Cardiac muscle cell (in vitro differentiated cells and primary cell): ENCODE results near the gene FAM234B. TPM values are rescaled to one million over a fixed set of nuclear protein-coding genes. Genes with fewer than 3 reads are reported as not detected.

Experiments used
- DNase-seq, 2 donors: peaks; one replicate each; pipeline versions ENCODE4 v3.0.0 to v3.0.0-alpha.2; 2010 to 2017; ENCODE audit warnings: low read depth in 1 of 2, low spot score in 1 of 2
- H3K27ac ChIP-seq: fragments of 200-600 bp; sonication (generic); 2 replicates; pipeline ENCODE4 v1.5.1; 2016
- H3K27me3 ChIP-seq: fragments of 200-600 bp; sonication (generic); 2 replicates; pipeline ENCODE4 v1.6.0; 2016; ENCODE audit warnings: control low read depth
- H3K36me3 ChIP-seq: fragments of 200-600 bp; sonication (generic); 2 replicates; pipeline ENCODE4 v1.5.1; 2016; ENCODE audit warnings: control low read depth
- H3K4me1 ChIP-seq: fragments of 200-600 bp; sonication (generic); 2 replicates; pipeline ENCODE4 v1.8.1; 2017; ENCODE audit warnings: low read depth, mild to moderate bottlenecking, mixed run types
- H3K4me3 ChIP-seq: fragments of 200-600 bp; sonication (generic); 2 replicates; pipeline ENCODE4 v1.5.1; 2016; ENCODE audit warnings: mild to moderate bottlenecking
- H3K9me3 ChIP-seq: fragments of 200-600 bp; sonication (generic); 2 replicates; pipeline ENCODE4 v1.5.1; 2017; ENCODE audit warnings: low read depth, mild to moderate bottlenecking, control low read depth
- polyA plus RNA-seq: library from polyadenylated mRNA; unstranded; fragments of >200 nt; fragmentation: Nextera tagmentation; extraction: Ambion mirVana; gene quantifications from 2 replicates; pipeline ENCODE4 v1.2.1, GENCODE V29; 2016
- total RNA-seq: library from RNA; depleted of rRNA; stranded (reverse); fragments of >200 nt; gene quantifications from 2 replicates; pipeline ENCODE4 v1.2.3, GENCODE V29; 2016
- TF ChIP-seq, protein P1 (sequence below): IDR thresholded peaks from 2 replicates; pipeline ENCODE4 v1.5.1; 2012; ENCODE audit warnings: low read depth, mild to moderate bottlenecking, low read length

Gene FAM234B
- total and polyA plus RNA-seq, 2 experiments from 2014 or later = 5.0 to 6.9 TPM

DNA sequence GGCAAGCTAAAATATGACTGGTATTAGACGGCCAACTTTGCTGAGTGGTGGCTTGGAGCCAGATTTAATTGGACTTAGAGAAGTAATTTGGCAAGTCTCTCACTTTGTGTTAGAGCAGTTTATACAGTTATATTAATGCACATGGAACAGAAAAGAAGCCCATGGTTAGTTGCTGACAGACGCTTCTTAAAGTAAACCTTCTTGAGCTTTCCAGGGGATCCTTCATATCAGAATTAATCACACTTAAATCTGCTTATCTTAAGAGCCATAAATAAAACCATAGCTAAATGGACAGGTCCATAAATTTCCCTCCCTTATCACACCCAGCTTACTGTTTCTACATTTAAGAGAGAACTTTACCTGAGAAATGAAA, 49.7 kb downstream of the FAM234B start:
- H3K36me3 ChIP-seq = no peaks in the 10 kb centered on the region
- H3K9me3 ChIP-seq = no peaks in the 10 kb centered on the region
- DNase-seq = peak in 1 of 2 donors; percentile 50
- H3K4me3 ChIP-seq = no peak overlapping the region
- TF ChIP-seq, protein P1, sequence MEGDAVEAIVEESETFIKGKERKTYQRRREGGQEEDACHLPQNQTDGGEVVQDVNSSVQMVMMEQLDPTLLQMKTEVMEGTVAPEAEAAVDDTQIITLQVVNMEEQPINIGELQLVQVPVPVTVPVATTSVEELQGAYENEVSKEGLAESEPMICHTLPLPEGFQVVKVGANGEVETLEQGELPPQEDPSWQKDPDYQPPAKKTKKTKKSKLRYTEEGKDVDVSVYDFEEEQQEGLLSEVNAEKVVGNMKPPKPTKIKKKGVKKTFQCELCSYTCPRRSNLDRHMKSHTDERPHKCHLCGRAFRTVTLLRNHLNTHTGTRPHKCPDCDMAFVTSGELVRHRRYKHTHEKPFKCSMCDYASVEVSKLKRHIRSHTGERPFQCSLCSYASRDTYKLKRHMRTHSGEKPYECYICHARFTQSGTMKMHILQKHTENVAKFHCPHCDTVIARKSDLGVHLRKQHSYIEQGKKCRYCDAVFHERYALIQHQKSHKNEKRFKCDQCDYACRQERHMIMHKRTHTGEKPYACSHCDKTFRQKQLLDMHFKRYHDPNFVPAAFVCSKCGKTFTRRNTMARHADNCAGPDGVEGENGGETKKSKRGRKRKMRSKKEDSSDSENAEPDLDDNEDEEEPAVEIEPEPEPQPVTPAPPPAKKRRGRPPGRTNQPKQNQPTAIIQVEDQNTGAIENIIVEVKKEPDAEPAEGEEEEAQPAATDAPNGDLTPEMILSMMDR = no peak
- H3K27ac ChIP-seq = no peak overlapping the region
- no peaks in the 10 kb centered on the region for H3K27me3 ChIP-seq
- peaks cover 7% of the 10 kb centered on the region for H3K4me1 ChIP-seq

DNA sequence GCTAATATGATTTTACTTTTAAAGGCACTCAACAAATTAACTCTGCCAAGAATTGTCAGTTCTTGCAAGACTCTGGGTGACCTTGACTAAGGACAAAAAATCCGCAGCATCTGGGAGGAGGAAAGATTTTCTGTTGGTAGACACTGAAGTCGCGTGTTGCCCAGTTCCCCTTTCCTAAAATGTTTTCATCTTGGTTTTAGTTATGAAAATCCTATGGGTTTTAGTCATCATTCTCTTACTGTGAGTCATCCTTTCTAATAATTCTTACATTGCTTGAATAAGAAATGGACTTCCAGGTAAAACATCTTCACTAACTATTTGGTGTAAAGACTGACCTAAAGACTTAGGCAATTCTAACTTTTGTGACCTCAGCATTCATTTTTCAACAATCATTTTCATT, 50.2 kb downstream of the FAM234B start:
- TF ChIP-seq, protein P1 = no peak
- Histone ChIP-seq H3K36me3 (no peaks in the 10 kb centered on the region), H3K27me3 (no peaks in the 10 kb centered on the region), H3K9me3 (no peaks in the 10 kb centered on the region), H3K4me3 (no peak overlapping the region), H3K27ac (no peak overlapping the region), H3K4me1 (peaks cover 7% of the 10 kb centered on the region)
- peak in 1 of 2 donors; percentile 55 for DNase-seq

DNA sequence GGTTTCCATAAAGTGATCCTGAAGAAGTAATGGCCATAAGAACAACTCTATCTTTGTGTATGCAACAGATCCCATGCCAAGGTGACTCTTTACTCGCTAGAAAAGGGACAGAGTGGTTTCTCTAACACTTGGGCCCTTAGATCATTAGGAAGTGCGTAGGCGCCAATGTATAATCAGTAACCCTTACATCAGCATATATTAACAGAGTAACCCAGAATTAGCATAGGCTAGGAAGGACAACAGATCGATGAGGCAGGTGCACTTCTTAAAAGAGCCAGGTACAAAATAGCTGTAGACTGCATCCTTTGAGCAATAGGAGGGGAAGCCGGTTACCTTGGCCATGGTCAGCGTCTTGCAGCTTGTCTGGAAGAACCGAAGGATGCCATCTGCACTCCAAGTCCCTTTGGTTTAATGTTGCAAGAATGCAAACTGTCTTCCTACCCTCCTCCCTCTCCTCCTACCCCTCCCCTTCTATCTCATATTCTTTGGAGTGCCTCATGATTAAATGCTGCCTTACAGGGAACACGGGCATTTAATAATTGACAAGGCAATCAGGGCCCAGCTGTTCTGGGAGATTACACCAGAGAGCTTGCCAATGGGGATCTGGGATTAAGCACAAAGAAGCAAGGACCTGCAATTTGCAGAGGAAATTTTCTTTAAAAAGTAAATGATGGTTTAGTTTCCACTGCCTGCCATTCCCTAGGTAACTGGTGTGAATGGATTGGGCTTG, 51.2 kb downstream of the FAM234B start:
- DNase-seq = no peak
- Histone ChIP-seq H3K9me3 (no peaks in the 10 kb centered on the region), H3K36me3 (no peaks in the 10 kb centered on the region), H3K27me3 (no peaks in the 10 kb centered on the region), H3K4me1 (peaks cover 7% of the 10 kb centered on the region), H3K4me3 (no peak overlapping the region), H3K27ac (no peak overlapping the region)
- TF ChIP-seq, protein P1 = no peak

DNA sequence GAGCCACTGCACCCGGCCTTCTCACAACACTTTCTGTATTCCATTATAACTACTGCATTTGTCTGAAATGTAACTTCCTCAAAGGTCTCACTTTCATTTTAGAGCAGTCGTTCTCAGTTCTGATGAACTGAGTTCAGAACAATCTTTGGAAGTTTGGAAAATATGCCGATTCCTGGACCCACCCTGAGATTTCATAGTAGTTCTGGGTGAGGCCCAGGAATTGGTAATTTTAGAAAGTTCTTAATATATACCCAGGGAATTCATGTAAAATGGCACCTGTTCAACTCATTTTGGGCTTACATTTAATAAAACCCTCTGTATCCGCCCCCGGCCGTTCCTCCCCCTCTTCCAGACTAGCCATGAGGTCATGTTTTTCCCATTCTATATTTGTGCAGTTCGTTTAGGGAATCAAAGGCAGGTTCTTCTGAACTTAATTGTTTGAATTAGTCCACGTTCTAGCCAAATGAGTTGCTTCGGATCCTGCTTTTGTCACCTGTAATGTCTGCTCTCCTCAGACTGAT, 53.4 kb downstream of the FAM234B start:
- Histone ChIP-seq H3K4me1 (peaks cover 7% of the 10 kb centered on the region), H3K4me3 (no peak overlapping the region)

DNA sequence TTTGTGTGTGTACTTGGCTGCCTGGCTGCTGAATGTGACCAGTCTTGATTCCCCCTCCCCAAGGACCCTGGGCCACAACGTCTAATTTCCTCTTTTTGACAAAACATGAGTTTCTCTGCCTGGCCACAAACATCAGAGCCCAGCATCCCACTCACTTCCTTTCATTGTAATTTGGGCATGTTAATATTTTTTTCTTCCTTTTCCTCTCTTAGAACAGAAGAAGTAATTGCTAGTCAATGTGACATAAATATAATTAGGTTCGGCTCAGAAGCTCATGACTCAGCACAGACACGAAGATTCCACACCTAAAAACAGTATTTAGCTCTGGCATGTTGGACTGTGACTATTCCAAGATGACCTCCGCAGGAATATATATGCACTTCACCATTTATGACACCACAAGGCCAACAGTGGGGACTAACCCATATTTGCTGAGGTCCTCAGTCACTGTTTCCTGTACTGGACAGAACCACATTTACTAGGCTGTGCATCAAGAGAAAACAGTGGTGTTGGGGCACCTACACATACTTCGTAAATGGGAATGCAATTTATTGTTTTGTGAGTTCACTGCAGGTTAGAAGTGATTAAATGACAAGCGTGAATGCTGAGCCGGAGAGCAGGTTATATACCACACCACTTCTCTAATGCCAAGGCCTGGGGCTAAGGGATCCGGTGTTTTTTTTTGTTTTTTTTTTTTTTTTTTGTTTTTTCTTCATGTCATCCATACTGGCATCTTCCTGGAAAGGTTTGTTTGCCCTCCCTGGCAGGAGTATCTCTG, 55.1 kb downstream of the FAM234B start:
- DNase-seq = peak in 1 of 2 donors; percentile 20
- TF ChIP-seq, protein P1 = no peak
- Histone ChIP-seq H3K27ac (no peak overlapping the region), H3K9me3 (no peaks in the 10 kb centered on the region), H3K36me3 (no peaks in the 10 kb centered on the region), H3K27me3 (no peaks in the 10 kb centered on the region), H3K4me1 (no peaks in the 10 kb centered on the region), H3K4me3 (no peak overlapping the region)

More for the DNA sequence above, 53.4 kb downstream of the FAM234B start:
- no peaks in the 10 kb centered on the region for H3K36me3 ChIP-seq
- TF ChIP-seq, protein P1 = no peak
- H3K27ac ChIP-seq = no peak overlapping the region
- no peaks in the 10 kb centered on the region for H3K9me3 ChIP-seq
- no peak for DNase-seq
- no peaks in the 10 kb centered on the region for H3K27me3 ChIP-seq
